GM23338 (cell line): ENCODE data around the gene CD8A. TPM values are rescaled to one million over a fixed set of nuclear protein-coding genes. Genes with fewer than 3 reads are reported as not detected.

Source experiments
- ATAC-seq: fragments of 200-7000 bp; cut with Tn5 transposase; 3 replicates; pipeline ENCODE4 v1.9.1; 2020
- DNase-seq: peaks from one replicate; pipeline ENCODE4 v3.0.0-alpha.2; 2015; ENCODE audit warnings: low spot score
- H2AFZ ChIP-seq: fragments of 200-600 bp; sonication (generic); 2 replicates; pipeline ENCODE4 v1.8.0; 2016; ENCODE audit warnings: antibody characterized with exemption, mild to moderate bottlenecking, moderate library complexity
- H3F3A ChIP-seq: fragments of 200-600 bp; sonication (generic); replicated peaks from 2 replicates; pipeline ENCODE4 v1.8.0; 2017; ENCODE audit warnings: antibody characterized with exemption, mixed run types, low read depth
- H3K27ac ChIP-seq: fragments of 200-600 bp; sonication (generic); 2 replicates; pipeline ENCODE4 v1.6.1; 2016; ENCODE audit warnings: low read depth
- H3K27me3 ChIP-seq: fragments of 200-600 bp; sonication (generic); 2 replicates; pipeline ENCODE4 v1.8.0; 2016; ENCODE audit warnings: mild to moderate bottlenecking, mixed run types, moderate library complexity; ENCODE audit not compliant: insufficient read depth
- H3K36me3 ChIP-seq: fragments of 200-600 bp; sonication (generic); 2 replicates; pipeline ENCODE4 v1.8.0; 2016; ENCODE audit warnings: mild to moderate bottlenecking; ENCODE audit not compliant: insufficient read depth
- H3K4me1 ChIP-seq: fragments of 200-600 bp; sonication (generic); 2 replicates; pipeline ENCODE4 v1.8.0; 2016; ENCODE audit warnings: mild to moderate bottlenecking, moderate library complexity; ENCODE audit not compliant: insufficient read depth
- H3K4me2 ChIP-seq: fragments of 200-600 bp; sonication (generic); 2 replicates; pipeline ENCODE4 v1.7.1; 2017; ENCODE audit warnings: mixed run types
- H3K4me3 ChIP-seq: fragments of 200-600 bp; sonication (generic); 2 replicates; pipeline ENCODE4 v1.6.1; 2016; ENCODE audit warnings: mixed run types
- H3K79me2 ChIP-seq: fragments of 200-600 bp; sonication (generic); replicated peaks from 2 replicates; pipeline ENCODE4 v1.8.0; 2017; ENCODE audit warnings: mild to moderate bottlenecking; ENCODE audit not compliant: insufficient read depth
- H3K9me2 ChIP-seq: fragments of 200-600 bp; sonication (generic); 2 replicates; pipeline ENCODE4 v1.8.0; 2017; ENCODE audit not compliant: insufficient read depth
- H4K20me1 ChIP-seq: fragments of 200-600 bp; sonication (generic); replicated peaks from 2 replicates; pipeline ENCODE4 v1.8.0; 2017; ENCODE audit warnings: mild to moderate bottlenecking; ENCODE audit not compliant: insufficient read depth
- H3K27ac Mint-ChIP-seq: 2 replicates; pipeline ENCODE4 v1.8.0; 2020; ENCODE audit warnings: inconsistent platforms, mild to moderate bottlenecking, moderate library complexity, mixed read lengths
- H3K27me3 Mint-ChIP-seq: 3 replicates; pipeline ENCODE4 v1.8.0; 2022; ENCODE audit warnings: low read depth, mild to moderate bottlenecking, moderate library complexity, mixed read lengths, inconsistent platforms; ENCODE audit not compliant: insufficient read depth, poor library complexity
- H3K36me3 Mint-ChIP-seq: 3 replicates; pipeline ENCODE4 v1.8.0; 2021; ENCODE audit warnings: low read depth, mild to moderate bottlenecking, inconsistent platforms, moderate library complexity, mixed read lengths
- H3K4me1 Mint-ChIP-seq: 3 replicates; pipeline ENCODE4 v1.8.0; 2020; ENCODE audit warnings: mild to moderate bottlenecking, inconsistent platforms, mixed read lengths
- H3K4me3 Mint-ChIP-seq: 3 replicates; pipeline ENCODE4 v1.8.0; 2021; ENCODE audit warnings: moderate library complexity, mild to moderate bottlenecking, inconsistent platforms, mixed read lengths
- H3K9me3 Mint-ChIP-seq: 3 replicates; pipeline ENCODE4 v1.8.0; 2020; ENCODE audit warnings: moderate library complexity, mild to moderate bottlenecking, inconsistent platforms, mixed read lengths
- CTCF ChIP-seq, 2 experiments: fragments of 200-600 bp in 1 of 2; sonication (generic) in 1 of 2; conservative IDR thresholded peaks; 2 replicates each; pipeline versions ENCODE4 v1.5.1 to v1.6.1; 2016 to 2017; ENCODE audit warnings: antibody characterized with exemption in 2 of 2, low read depth in 2 of 2, mild to moderate bottlenecking in 2 of 2, moderate library complexity in 1 of 2
- ETS1 ChIP-seq: IDR thresholded peaks from 2 replicates; pipeline ENCODE4 v1.6.1; 2016; ENCODE audit warnings: antibody characterized with exemption
- EZH2 ChIP-seq: fragments of 200-600 bp; sonication (generic); IDR thresholded peaks from one replicate; pipeline ENCODE4 v1.8.0; 2017; ENCODE audit warnings: antibody characterized with exemption, mild to moderate bottlenecking, low read depth; ENCODE audit not compliant: unreplicated experiment
- NANOG ChIP-seq: IDR thresholded peaks from 2 replicates; pipeline ENCODE4 v1.6.1; 2016; ENCODE audit warnings: antibody characterized with exemption, borderline replicate concordance
- POLR2AphosphoS5 ChIP-seq: IDR thresholded peaks from 2 replicates; pipeline ENCODE4 v1.6.1; 2016; ENCODE audit warnings: antibody characterized with exemption, low read depth
- REST ChIP-seq: IDR thresholded peaks from one replicate; pipeline ENCODE4 v1.6.1; 2018; ENCODE audit warnings: antibody characterized with exemption; ENCODE audit not compliant: unreplicated experiment
- STAT1 ChIP-seq: IDR thresholded peaks from one replicate; pipeline ENCODE4 v1.6.1; 2016; ENCODE audit warnings: antibody characterized with exemption; ENCODE audit not compliant: unreplicated experiment
- ZNF114 ChIP-seq: fragments of 250-450 bp; sonication (Bioruptor Pico); IDR thresholded peaks from 2 replicates; pipeline ENCODE4 v1.5.0; 2020; ENCODE audit warnings: mild to moderate bottlenecking, moderate library complexity
- ZNF331 ChIP-seq: fragments of 250-450 bp; sonication (Bioruptor Pico); IDR thresholded peaks from 2 replicates; pipeline ENCODE4 v1.5.0; 2020; ENCODE audit warnings: low read depth, mild to moderate bottlenecking, moderate library complexity
- ZNF462 ChIP-seq: fragments of 250-450 bp; sonication (Bioruptor Pico); IDR thresholded peaks from 2 replicates; pipeline ENCODE4 v1.5.0; 2020; ENCODE audit warnings: mild to moderate bottlenecking, moderate library complexity
- polyA plus RNA-seq: library from polyadenylated mRNA; unstranded; fragments of >200 nt; fragmentation: Nextera tagmentation; extraction: Ambion mirVana; gene quantifications from 2 replicates; pipeline ENCODE4 v1.2.1, GENCODE V29; 2016
- total RNA-seq: library from RNA; depleted of rRNA; stranded (reverse); fragments of >200 nt; shearing (Covaris generic); gene quantifications from 2 replicates; pipeline ENCODE4 v1.2.3, GENCODE V29; 2014

Gene CD8A
- total and polyA plus RNA-seq, 2 experiments from 2014 or later = 0.19 to 0.24 TPM

GRCh38 chr2:86806059-86806857, 15.5 kb upstream of the CD8A start (continued):
- no peak for TF ChIP-seq CTCF (conservative IDR thresholded peaks at IDR 0.05; ENCODE audit: low read depth in 2 of 2)
- no peak for TF ChIP-seq REST
- TF ChIP-seq POLR2AphosphoS5 = no peak
- no peak for TF ChIP-seq STAT1
- TF ChIP-seq ZNF114 (CRISPR knock-in tag) = no peak

GRCh38 chr2:86800856-86801567, 10.3 kb upstream of the CD8A start:
- Histone ChIP-seq H3K27ac (no peak overlapping the region), H3K4me3 (no peak overlapping the region), H3K36me3 (peaks cover 6% of the 10 kb centered on the region; the same call in 1 of the 2 replicates), H3K4me1 (no peaks in the 10 kb centered on the region), H3K79me2 (no peaks in the 10 kb centered on the region), H4K20me1 (no peaks in the 10 kb centered on the region), H3K27me3 (peaks cover 7% of the 10 kb centered on the region; the same call in 1 of the 2 replicates), H3K9me2 (no peaks in the 10 kb centered on the region), H3F3A (no peaks in the 10 kb centered on the region), H2AFZ (no peak overlapping the region), H3K4me2 (no peak overlapping the region)
- ATAC-seq (no peak), DNase-seq (no peak)
- H3K4me3 Mint-ChIP-seq = no peak overlapping the region
- no peaks in the 10 kb centered on the region for H3K4me1 Mint-ChIP-seq
- peaks cover 8% of the 10 kb centered on the region; the same call in 2 of the 3 replicates for H3K36me3 Mint-ChIP-seq
- peaks cover 14% of the 10 kb centered on the region for H3K9me3 Mint-ChIP-seq
- H3K27me3 Mint-ChIP-seq = peaks cover 4% of the 10 kb centered on the region
- H3K27ac Mint-ChIP-seq = no peak overlapping the region
- TF ChIP-seq ZNF331 (CRISPR knock-in tag) (no peak), ZNF462 (CRISPR knock-in tag) (no peak), ZNF114 (CRISPR knock-in tag) (no peak), POLR2AphosphoS5 (no peak), STAT1 (no peak), EZH2 (no peak), ETS1 (no peak), NANOG (no peak)
